Measurements from ENCODE around the gene RNF224. TPM values are rescaled to one million over a fixed set of nuclear protein-coding genes. Genes with fewer than 3 reads are reported as not detected.

Gene RNF224
- polyA plus RNA-seq (2012; ENCODE audit: insufficient read depth, insufficient read length) = not detected

DNA sequence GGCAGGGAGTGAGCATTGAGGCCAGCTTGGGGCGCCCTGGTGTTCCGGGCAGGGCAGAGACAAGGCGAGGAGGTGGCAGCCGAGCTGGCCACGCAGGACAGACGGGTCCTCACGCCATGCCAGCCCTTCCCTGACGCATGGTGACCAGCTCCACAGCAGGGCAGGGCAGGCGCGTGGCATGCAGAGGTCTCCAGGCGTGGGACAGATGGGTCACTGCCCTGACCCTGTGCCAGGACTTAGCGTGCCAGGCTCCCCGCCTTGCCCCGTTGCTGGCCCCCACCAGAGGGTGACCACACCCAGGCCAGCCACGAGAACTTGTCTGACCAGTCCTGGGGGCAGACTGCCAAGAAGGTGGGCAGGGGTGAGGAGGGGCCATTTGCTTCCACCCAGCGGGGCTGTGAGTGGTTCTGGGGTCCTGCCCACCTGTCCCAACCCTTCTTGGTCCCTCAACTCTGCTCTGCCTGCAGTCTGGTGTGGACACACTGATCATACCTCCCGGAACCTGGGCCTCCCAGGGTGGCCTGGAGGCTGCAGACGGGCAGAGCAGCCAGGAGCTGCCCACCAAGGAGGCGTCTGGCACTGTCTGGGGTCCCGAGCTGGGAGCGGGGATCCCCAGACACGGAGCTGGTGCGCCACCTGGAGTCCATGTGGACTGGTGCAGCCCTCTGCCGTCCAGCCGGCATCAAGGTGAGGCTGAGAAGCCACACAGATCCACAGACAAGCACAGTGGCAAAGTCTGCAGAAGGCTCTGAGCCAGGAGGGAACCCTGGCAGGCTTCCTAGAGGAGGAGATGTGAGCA lies at the start of gene RNF224:
TSS of gene RNF224 (plus strand) at position 449 of the 799 bp plus-strand sequence. CDS start 834 bp downstream, outside the sequence.
- peak; percentile 62 for DNase-seq (ENCODE audit: low read depth, low spot score)

DNA sequence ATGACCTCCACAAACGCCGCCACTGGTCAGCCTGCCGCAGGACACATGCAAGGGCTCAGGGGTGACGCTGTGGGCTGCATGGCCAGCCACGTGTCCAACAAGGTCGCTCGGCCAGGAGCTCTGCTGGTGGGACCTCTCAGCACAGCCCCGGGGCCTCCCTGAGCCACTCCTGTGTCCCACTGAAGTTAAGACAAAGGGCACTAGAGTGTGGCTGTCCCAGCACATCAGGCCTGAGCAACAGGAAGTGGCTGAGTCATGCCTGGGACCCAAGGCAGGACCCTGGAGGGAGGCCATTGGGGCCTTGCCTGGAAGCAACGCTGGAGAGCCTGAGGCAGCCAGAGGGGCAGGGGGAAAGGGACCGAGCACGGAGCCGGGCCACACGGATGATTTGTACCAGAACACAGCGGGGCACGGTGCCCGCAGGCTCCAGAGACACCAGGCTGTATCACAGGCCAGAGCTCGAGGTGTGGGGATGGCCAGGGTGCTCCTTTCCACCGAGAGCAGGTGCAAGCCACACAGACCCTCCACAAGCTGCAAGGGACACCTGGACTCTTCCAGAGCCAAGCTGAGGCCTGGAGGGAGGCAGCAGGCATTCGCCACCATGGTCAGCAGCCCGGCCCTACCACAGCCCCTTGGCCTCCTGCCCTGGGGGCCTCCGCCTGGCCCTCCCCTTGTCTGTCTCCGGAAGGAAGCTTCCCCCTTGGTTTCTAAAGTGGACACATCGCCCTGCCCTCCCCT lies 48.9 kb upstream of the RNF224 start:
- DNase-seq (ENCODE audit: low read depth, low spot score) = no peak
- H3K4me3 ChIP-seq (ENCODE audit: low read length) = no peak overlapping the region

More for the DNA sequence above, at the start of gene RNF224:
- H3K4me3 ChIP-seq (ENCODE audit: low read length) = no peak within 1 kb of the TSS

DNA sequence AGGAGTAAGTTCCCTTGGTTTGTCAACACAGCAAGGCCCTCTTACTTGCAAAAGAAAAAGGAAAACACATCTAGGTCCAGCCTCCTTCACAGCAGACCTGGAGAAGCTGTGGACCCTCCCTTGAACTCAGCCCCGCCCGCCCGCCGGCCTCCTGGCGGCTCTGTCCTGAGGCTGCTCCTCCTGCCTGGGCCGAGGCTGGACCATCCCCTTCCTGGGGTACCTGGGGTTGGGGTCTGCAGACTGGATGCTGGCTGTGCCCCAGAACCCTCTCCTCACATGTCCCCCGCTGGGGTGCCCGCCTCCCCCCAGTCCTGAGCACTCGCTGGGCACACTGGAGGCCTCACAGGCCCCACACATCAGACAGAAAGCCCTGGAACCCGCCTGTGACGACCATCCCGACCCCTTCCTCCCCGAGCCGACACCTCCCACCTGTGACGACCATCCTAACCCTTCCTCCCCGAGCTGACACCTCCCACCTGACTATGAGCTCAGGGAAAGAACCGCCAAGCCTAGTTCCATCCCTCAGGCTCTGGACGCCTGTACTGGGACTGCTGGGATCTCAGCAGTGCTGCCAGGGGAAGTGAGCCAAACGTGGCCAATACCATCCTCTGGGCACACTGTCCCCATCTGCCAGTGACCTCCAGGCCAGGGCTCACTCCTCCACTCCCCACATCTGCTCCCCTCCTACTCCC lies 48.2 kb upstream of the RNF224 start:
- H3K4me3 ChIP-seq (ENCODE audit: low read length) = no peak overlapping the region
- no peak for DNase-seq (ENCODE audit: low read depth, low spot score)

DNA sequence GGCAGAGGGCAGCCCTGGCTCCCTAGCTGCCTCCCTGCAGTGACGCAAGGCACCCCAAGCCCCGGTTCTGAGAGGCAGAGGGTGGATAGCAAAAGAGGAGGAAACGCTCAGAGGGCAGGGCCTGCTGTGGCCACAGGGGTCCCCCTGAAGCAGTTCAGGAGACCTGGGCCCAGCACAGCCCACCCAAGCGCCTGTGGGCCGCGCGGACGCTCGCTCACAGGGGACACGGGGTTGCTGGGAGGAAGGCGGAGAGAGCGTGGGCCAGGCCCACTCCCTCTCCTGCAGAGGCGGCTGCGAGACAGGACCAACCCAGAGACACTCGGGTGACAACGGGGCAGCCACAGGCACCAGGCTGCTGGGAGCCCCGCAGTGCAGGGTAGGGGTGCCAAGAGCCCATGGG lies 47.5 kb upstream of the RNF224 start:
- no peak for DNase-seq (ENCODE audit: low read depth, low spot score)
- H3K4me3 ChIP-seq (ENCODE audit: low read length) = no peak overlapping the region

DNA sequence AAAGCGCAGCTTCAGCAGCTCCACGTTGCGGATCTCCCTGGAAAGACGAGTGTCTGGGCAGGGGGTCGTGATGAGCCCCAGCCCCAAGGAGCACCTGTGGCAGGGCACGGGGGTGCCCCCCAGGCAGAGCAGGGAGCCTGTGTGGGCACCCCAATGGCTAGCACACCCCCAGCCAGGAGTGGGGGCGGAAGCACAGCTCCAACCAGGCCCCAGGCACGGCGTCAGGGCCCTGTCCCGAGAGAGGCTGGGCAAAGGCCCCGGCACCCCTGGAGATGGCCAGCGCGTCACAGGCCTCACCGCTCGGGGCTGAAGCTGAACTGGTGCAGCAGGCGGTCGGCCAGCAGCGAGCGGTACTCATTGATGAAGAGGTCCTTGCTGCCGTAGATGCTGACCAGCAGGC lies 46.8 kb upstream of the RNF224 start:
- no peak for DNase-seq (ENCODE audit: low read depth, low spot score)
- H3K4me3 ChIP-seq (ENCODE audit: low read length) = no peak overlapping the region

DNA sequence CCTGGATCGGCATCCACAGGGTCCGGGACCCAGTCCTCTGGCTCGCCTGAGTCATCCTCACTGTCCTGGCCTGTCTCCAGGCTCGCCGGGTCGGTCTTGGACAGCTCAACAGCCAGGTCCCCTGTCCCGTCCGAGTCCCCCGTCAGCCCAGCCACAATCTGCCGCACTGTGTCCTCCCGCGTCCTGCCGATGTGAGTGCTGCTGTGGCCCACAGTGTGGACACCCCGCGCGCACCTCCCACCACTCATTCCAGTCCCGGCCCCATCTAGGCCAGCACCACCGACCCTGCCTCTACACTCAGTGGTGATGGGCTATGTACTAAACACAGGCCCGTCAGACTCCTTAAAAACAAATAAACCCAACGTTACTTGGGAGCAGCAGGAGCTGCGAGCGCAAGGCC lies 45.6 kb upstream of the RNF224 start:
- no peak for DNase-seq (ENCODE audit: low read depth, low spot score)
- H3K4me3 ChIP-seq (ENCODE audit: low read length) = no peak overlapping the region

DNA sequence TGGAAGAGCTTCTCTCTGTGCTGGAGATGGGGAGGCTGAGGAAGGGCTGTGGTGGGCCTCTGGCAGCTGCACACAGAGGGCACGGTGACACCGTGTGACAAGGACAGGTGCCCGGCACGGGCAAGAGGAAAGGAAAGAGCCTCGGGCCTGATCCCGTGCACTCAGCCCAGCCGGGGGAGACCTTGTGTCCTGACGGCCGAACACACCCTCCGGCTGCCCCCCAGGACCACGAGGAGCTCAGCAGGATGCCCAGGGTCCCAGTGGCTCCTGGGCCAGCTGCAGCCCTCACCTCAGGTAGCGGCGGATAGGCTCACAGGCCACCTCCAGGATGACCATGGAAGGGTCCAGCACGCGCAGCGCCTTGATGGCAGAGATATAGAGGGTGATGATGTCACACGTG lies 44.5 kb upstream of the RNF224 start:
- DNase-seq (ENCODE audit: low read depth, low spot score) = no peak

DNA sequence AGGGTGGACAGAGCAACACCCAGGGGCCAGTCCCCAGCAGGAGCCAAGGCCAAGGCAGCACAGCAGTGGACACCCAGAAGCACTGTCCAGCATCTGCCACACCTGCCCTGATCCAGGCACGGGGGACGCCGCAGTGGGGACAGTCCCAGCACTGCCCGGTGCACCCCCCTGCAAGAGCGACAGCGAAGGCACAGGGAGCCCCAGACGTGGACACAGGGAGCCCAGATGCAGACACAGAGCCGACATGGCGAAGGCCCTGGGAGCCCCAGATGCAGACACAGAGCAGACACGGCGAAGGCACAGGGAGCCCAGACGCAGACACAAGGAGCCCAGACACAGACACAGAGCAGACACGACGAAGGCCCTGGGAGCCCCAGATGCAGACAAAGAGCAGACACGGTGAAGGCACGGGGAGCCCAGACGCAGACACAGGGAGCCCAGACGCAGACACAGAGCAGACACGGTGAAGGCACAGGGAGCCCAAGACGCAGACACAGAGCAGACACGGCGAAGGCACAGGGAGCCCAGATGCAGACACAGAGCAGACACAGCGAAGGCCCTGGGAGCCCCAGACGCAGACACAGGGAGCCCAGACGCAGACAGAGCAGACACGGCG lies 43.2 kb upstream of the RNF224 start:
- no peak overlapping the region for H3K4me3 ChIP-seq (ENCODE audit: low read length)
- DNase-seq (ENCODE audit: low read depth, low spot score) = no peak

More for the DNA sequence above, 44.5 kb upstream of the RNF224 start:
- no peak overlapping the region for H3K4me3 ChIP-seq (ENCODE audit: low read length)

DNA sequence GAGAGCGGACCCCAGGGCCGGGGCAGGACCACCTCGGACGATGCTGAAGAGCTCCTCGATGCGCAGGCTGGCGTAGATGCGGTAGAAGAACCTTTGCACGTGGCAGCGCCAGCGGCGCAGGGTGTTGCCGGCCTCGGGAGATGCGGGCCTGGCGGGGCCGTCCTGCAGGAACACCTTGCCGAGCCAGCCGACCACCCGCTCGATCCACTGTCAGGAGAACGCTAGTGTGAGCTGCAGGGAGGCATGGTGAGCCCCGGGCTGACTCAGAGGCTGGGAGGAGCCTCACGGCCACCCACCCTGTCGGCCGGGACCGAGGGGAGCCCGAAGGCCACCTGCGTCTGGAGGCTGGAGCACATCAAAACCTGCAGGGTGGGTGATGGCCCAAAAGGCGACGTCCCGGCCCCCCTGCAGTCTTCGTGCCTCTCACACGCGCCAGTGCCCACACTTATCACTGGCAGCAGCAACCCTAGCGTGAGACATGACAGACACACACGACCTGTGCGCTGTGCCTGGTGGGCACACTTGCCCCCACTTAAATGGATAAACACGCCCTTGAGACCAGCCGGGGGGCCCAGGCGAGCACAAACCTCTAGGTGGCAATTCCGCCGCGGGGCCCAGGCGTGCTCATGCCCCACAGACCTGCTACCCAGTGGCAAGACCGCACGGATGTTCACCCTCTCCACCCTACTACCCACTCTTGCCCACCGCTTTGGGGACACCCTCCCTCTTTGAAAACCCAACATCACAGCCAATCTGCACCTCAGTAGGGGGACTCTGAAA lies 42.2 kb upstream of the RNF224 start:
- H3K4me3 ChIP-seq (ENCODE audit: low read length) = no peak overlapping the region
- DNase-seq (ENCODE audit: low read depth, low spot score) = no peak

DNA sequence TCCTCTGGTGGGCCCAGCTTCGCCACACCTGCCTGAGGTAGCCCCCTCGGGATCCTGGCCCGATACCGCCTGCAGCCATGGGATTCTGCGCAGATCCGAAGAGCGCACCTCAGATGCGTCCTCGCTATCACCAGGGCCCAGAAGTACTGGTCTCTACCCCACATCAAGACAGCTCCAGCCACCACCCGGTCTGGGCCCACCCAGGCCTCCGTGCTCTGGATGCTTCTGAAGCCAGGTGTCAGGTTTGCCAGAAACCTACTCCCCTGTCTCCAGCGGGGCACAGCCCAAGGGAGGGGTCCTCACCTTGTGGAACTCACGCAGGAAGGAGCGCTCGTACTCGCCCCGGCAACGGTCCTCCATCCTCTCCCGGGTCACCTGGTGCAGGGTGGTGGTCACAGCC lies 41.4 kb upstream of the RNF224 start:
- no peak for DNase-seq (ENCODE audit: low read depth, low spot score)
- H3K4me3 ChIP-seq (ENCODE audit: low read length) = no peak overlapping the region

DNA sequence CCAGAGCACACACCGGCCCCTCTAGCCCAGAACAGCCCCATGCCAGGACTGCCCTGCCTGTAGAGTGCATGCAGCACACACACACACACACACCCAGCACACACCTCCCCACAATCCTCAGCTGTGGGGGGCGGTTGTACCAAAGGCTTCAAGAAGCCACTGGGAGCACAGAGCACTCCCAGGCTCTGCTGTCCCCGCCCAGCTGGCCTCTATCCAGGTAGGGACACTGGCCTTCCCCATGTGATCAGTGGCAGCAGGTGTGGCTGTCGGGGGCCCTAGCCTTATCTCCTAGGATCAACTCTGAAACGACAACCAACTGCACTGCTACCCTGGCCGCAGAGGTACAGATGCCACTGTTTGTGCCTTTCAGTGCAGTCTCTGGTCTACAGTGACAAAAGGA lies 40.9 kb upstream of the RNF224 start:
- H3K4me3 ChIP-seq (ENCODE audit: low read length) = no peak overlapping the region
- DNase-seq (ENCODE audit: low read depth, low spot score) = no peak

DNA sequence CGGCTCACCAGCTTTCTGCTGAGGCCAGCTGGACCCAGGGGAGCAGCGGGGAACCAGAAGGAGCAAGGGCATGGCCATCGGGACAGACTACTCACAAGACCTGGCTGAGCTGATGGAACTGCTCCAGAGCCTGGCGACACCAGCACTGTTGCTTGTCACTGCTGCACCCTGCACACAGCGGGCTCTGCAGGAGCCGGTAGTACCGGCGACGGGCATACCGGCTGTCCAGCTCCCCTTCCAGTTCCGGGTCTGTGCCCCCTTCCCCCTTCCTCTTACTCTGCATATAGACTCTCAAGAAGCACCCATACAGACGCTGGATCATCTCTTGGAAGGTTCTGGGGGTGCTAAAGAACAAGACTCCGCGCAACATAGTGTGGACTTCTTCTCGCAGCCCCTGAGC lies 39.9 kb upstream of the RNF224 start:
- peak overlapping the region; percentile 96 for H3K4me3 ChIP-seq (ENCODE audit: low read length)
- DNase-seq (ENCODE audit: low read depth, low spot score) = no peak

DNA sequence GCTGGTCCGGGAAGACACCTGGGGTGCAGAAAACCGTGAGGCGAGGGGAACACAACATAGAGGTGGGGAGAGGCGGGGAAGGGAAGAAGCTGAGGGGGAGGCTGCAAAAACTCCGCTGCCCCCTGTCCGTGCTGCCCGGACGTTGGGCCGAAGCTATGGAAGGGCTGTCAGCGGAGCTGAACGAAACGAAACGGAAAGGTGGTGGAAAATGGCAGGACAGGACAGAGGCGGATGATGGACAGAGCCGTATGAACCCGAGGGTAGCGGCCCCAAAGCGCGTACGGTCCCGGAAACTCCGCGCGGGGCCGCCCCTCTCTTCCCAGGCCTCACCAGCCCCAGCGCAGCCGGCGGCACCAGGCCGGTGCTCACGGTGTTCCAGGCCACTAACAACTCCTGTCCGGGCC lies 39.2 kb upstream of the RNF224 start:
- DNase-seq (ENCODE audit: low read depth, low spot score) = no peak
- H3K4me3 ChIP-seq (ENCODE audit: low read length) = peak overlapping the region; percentile 96

DNA sequence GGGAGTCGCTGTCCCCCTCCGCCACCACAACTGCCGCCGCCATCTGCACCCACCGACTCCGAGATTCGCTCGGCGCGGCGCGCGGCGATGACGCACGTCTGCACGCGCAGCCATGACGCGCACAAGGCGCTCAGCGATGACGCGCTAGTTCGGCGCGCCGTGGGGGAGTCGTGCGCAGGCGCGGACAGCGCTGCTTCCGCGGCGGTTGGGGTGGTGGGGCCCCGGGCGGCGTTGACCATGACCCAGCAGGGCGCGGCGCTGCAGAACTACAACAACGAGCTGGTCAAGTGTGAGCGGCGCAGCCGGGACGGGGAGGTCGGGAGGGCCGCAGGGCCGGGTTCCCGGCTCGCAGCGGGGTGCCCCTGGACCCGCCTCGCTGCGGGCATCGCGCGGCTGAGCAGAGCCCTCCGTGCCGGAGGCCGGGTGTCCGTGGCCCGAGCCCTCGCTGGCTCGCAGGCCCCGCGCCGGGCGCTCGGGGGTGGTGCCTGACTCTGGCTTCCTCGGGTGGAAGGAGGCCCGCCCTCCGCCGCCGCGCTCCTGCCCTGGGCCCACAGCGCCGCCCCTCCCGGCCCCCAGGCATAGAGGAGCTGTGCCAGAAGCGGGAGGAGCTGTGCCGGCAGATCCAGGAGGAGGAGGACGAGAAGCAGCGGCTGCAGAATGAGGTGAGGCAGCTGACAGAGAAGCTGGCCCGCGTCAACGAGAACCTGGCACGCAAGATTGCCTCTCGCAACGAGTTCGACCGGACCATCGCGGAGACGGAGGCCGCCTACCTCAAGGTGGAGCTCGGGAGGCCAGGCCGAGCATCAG lies 38.6 kb upstream of the RNF224 start, which contains the start of the genes ANAPC2 and SSNA1:
TSS of gene ANAPC2 (minus strand) at position 71 of the 807 bp plus-strand sequence. CDS start at position 43, 28 bp downstream.
TSS of gene SSNA1 (plus strand) at position 187 of the 807 bp plus-strand sequence. CDS start at position 238, 51 bp downstream.
- DNase-seq (ENCODE audit: low read depth, low spot score) = peak; percentile 86
- peak within 1 kb of the TSS; percentile 96 for H3K4me3 ChIP-seq (ENCODE audit: low read length)

DNA sequence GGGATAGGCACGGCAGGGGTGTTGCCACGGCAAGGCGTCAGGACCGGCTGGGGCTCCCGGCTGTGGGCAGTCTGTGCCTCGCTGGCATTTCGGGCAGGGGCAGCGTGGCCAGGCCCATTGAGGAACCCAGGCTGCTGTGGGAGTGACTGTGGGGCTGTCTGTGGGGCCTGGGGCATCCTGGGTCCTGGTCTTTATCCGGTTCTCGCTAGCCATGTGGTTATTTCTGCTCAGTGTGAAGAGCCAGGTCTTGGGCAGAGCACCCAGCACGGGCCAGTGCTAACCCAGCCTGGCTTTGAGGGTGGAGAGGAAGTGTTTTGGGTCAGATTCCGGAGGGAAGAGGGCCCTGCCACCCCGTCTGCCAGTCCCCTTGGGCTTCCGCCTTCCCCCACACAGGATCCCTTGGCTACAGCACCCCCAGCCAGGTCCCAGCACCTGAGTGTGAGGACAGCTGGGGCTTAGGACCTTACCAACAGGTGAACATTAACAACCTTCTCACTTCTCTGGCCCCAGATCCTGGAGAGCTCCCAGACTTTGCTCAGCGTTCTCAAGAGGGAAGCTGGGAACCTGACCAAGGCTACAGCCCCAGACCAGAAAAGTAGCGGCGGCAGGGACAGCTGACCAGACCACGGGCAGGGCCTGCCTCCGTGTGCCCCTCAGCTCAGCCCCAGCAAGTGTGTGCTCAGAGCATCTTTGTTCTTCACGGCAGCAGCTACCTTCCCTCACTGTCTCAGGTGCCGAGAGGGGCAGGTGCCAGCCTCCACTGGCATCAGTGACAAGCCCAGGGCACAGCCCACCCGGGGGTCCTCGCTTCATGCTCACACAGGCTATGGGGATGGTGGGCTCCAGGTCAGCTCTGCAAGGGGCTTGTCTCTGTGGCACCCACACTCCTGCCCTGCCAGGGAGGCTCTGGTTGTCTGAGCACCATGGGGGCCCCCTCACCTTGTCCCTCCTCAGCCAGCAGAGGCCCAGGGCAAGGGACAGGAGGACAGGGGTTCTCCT lies 37.7 kb upstream of the RNF224 start:
- peak overlapping the region; percentile 96 for H3K4me3 ChIP-seq (ENCODE audit: low read length)
- no peak for DNase-seq (ENCODE audit: low read depth, low spot score)

DNA sequence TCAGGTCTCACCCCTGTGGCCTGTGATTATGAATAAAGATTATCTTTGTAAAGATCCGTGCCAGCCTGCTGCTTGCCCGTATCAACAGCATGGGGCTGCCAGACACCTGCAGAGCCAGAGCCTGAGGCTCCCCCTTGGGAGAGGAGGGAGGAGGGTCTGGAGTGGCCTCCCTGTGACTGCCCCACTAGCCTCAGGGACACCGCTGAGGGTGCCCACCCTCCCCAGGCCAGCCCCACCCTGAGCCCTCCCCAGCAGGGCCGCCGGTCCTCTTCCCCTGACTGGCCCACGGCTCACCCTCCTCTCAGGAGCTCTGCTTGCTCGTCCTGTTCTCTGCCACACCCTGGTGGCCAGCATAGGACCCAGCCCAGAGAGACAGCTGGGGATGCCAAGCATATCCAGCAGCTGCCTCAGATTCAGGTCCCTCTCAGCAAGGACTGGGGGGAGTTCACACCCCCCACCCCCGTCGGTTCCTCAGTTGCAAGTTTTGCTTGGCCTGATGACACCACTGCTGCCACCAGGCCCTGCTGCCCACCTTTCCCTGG lies 36.9 kb upstream of the RNF224 start:
- DNase-seq (ENCODE audit: low read depth, low spot score) = no peak
- no peak overlapping the region for H3K4me3 ChIP-seq (ENCODE audit: low read length)
